GM18519 (cell line): ENCODE measurements around the gene STAMBPL1.

ENCODE experiments used
- ATAC-seq: cut with Tn5 transposase; IDR thresholded peaks from one replicate; pipeline ENCODE4 v1.9.1; 2021; ENCODE audit warnings: mild to moderate bottlenecking, moderate library complexity; ENCODE audit not compliant: unreplicated experiment, low FRiP score

The STAMBPL1 gene

GRCh38 chr10:88890681-88891381, 10.8 kb downstream of the STAMBPL1 start:
- ATAC-seq = no peak

GRCh38 chr10:88892222-88892967, 12.3 kb downstream of the STAMBPL1 start:
- no peak for ATAC-seq

DNA sequence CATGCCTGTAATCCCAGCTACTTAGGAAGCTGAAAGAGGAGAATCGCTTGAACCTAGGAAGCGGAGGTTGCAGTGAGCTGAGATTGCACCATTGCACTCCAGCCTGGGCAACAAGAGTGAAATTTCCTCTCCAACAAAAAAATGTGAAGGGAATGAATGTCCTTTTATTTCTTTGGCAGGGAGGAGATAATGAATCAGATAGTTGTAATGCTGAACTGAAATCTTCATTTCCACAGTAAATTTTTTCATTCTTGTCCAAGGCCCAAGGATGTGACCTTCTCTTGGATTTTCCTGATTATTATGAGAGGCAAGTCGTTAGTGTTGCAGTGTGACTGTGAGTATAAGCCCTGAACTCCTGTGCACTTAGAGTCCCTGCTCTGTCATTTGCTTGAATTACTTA, 13.6 kb downstream of the STAMBPL1 start:
- ATAC-seq = no peak

DNA sequence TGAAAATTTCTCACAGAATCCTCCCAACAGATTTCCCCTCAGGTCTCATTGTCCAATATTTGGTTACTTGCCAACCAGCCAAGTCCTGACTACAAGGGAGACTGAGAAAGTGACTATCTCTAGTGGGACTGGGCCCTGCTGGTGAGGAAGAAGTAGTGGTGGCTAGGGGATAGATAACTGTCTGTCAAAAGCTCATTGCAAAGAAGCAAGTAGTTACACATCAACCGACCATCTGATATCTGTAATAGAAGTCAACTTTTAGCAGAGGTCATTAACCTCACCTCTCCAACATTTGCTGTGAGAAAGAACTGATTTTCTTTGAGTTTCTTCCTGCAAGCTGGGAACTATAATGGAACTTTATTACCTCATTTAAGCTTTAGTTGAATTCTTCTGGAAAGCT, 15.2 kb downstream of the STAMBPL1 start:
- no peak for ATAC-seq

GRCh38 chr10:88896372-88896993, 16.4 kb downstream of the STAMBPL1 start:
- no peak for ATAC-seq

DNA sequence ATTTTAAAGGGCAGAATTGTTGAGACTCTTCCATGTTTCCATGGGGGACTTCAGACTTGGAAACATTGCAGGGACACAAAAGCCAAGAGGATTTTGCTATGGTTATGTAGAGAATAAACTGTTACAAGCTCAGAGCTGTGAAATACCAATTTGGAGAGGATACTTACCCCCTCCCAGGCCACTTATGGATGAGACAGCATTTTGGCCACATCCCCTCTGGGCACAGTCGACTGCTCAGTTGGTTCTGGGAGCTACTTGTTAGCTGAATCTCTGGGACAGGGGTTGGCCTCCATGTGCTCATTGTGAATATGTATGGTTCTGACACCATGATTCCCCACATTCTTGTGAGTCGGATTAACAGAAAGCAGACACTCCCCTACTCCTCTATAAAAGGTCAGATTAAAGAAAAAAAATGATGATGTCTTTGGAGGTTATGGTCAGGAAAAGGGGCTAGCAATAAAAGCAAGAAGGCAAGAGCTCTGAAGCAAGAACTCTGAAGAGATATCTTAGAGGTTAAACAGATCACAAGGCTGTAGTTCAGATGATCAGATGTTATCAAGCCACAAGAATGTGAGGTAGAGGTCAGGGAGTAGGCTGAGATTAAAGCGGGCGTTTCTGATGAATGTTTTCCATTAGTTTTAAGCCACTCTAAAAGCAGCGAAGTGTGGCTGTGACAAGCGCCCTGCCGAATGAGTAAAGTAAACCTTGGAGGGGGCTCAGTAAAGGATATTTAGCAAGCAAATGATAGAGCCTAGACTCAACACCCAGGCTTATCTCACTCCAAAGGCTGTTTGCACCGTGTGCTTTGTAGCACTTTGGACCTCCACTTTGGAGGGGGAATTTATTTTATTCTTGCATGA, 17.2 kb downstream of the STAMBPL1 start:
- no peak for ATAC-seq

GRCh38 chr10:88898727-88899126, 18.7 kb downstream of the STAMBPL1 start:
- no peak for ATAC-seq

DNA sequence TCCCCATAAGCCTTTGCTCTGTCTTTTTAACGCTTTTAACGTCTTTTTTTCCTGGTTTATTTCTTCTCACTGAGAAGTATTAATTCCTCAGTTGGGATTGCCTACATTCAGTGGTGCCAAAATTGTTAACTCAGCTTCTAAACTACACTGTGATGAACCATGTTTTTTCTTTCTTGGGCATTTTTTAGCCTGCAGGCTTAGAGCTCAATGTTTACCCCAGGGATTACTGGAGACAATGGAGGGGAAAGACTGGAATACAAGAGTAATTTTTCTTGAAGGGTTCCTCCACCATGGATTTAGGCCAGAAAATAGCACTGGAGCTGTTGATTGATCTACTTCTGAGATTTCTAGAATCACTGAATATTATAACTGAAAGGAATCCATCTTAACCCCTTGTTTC, 19.8 kb downstream of the STAMBPL1 start:
- ATAC-seq = no peak

GRCh38 chr10:88901206-88901983, 21.4 kb downstream of the STAMBPL1 start:
- peak; percentile 90 for ATAC-seq

- ATAC-seq = peak; percentile 12
Observed at GRCh38 chr10:88901984-88902789, 22.1 kb downstream of the STAMBPL1 start.

GRCh38 chr10:88903715-88904114, 23.7 kb downstream of the STAMBPL1 start:
- ATAC-seq = no peak

GRCh38 chr10:88906921-88907320, 26.9 kb downstream of the STAMBPL1 start:
- ATAC-seq = no peak

GRCh38 chr10:88908194-88908593, 28.1 kb downstream of the STAMBPL1 start:
- no peak for ATAC-seq

DNA sequence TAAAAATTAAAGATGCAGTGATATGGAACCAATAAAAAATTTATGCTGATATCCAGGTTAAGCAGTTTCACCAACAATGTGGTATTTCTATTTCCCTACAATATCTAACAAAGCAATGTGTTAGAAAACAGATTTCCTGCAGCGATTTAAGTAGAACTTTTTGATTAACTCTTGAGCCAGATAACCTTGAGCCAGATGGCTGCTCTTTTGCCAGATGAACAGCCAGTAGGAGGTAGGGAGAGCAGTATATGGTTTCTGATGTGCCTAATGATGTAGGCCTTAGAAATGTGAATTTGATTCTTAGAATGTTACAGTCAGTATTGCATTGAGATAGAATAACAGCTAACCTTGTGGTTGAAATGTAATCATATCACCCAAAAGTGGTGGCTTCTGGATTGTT, 31.1 kb downstream of the STAMBPL1 start:
- ATAC-seq = no peak

- no peak for ATAC-seq
Observed at GRCh38 chr10:88911851-88912250, 31.8 kb downstream of the STAMBPL1 start.

DNA sequence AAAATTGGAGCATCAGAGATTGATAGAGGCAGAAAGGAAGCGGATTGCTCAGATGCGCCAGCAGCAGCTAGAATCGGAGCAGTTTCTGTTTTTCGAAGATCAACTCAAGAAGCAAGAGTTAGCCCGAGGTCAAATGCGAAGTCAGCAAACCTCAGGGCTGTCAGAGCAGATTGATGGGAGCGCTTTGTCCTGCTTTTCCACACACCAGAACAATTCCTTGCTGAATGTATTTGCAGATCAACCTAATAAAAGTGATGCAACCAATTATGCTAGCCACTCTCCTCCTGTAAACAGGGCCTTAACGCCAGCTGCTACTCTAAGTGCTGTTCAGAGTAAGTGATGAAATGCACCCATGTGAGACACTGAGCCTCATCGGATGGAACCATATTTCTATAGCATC, 33.1 kb downstream of the STAMBPL1 start:
- no peak for ATAC-seq

GRCh38 chr10:88913788-88914187, 33.7 kb downstream of the STAMBPL1 start:
- ATAC-seq = no peak

DNA sequence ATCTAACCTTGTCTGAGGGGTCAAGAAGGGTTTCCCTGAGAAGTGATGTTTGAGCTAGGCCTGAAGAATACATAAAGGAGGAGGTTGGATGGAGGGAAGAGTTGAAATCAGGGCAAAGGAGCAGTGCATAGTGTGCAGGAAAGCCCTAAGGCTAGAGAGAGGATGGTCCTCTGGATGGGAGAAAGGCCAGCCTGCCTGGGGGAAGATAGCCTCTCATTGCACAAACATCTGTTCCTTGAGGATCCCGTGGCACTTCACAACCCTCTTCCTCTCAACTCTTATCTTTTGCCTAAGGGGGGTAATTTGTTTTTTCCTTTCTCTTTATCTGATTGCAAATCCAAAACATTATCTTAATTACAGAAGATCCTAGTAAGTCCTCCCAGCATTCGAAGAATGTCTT, 35.7 kb downstream of the STAMBPL1 start:
- ATAC-seq = no peak

DNA sequence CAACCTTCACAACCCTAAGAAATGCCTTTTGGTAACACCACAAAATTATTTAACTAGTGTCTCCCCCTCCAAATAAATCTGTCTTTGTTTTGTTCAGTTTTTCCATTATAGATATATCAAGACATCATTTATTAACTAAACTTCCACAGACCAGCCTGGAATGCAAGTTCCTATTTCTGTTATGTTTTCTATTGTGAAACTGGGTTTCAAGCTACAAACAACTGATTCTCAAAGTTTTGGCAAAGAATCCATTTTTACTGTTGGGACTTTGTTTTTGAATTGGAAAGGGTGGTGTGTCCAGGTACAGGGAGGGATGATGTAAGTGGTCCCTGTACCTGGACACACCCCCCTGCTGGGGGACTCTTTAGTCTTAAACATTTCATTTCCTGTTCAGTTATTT, 36.2 kb downstream of the STAMBPL1 start:
- no peak for ATAC-seq
